Epithelial cell of prostate (primary cell): ENCODE measurements around the gene LENG8.
"Not testable (repeated sequence)": the region's sequence is repeated elsewhere in the genome, so short reads cannot be mapped to it uniquely, and the experiment has no call there.

Experiments
- DNase-seq: peaks from one replicate; pipeline ENCODE4 v3.0.0-alpha.2; 2011; ENCODE audit warnings: low read depth, low spot score
- H3K27ac ChIP-seq: fragments of 450-650 bp; 2 replicates; pipeline ENCODE4 v1.5.1; 2017; ENCODE audit warnings: mild to moderate bottlenecking

Gene LENG8

GRCh38 chr19:54507038-54507717 is 58.2 kb downstream of the LENG8 start:
- DNase-seq, H3K27ac ChIP-seq: not testable (repeated sequence)

GRCh38 chr19:54507824-54508223 is 58.8 kb downstream of the LENG8 start:
- DNase-seq: no peak
- no peak overlapping the region for H3K27ac ChIP-seq

GRCh38 chr19:54508487-54508886 is 59.5 kb downstream of the LENG8 start:
- H3K27ac ChIP-seq, DNase-seq: not testable (repeated sequence)

GRCh38 chr19:54509200-54509940 is 60.4 kb downstream of the LENG8 start:
- H3K27ac ChIP-seq, DNase-seq: not testable (repeated sequence)
